Right lung (tissue), 5 donors: Measurements from ENCODE around the gene BCKDHB. TPM values are rescaled to one million over a fixed set of nuclear protein-coding genes. Genes with fewer than 3 reads are reported as not detected.
A peak's percentile ranks its signal among the peaks of the same experiment; 100 is the strongest.
"Not testable (repeated sequence)": the region's sequence is repeated elsewhere in the genome, so short reads cannot be mapped to it uniquely, and the experiment has no call there.

Experiments
- DNase-seq, 2 donors: peaks; one replicate each; pipeline ENCODE4 v3.0.0-alpha.2; 2013
- polyA plus RNA-seq, 5 donors: library from polyadenylated mRNA; unstranded; fragments of 120-200 nt; gene quantifications; one replicate each; pipeline versions ENCODE4 v1.2.1 to v1.2.3, GENCODE V29; 2013; ENCODE audit warnings: inconsistent platforms in 1 of 5, low replicate concordance in 1 of 5; ENCODE audit not compliant: insufficient read length in 5 of 5, insufficient read depth in 1 of 5

Gene BCKDHB
- polyA plus RNA-seq, 5 donors, result 21.3 to 25.5 (median 22.1) TPM

DNA sequence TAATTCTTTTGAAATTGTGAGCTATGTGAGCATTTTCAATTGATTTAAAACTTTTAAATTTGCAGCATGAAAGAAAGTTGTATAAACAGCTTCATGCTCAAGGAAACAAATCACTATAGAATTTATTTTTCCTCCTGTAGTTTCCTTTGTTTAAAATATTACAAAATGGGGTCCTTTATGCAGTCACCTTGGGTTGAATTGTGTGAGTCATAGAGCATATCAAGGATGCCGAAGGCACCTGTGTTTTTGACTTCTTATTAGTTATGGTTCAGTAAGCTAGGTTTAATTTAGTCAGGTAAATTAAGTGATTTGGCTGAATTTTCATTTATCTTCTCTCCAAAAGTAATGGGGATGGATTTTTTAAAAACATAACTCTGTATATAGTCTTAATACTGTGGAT lies 96.8 kb downstream of the BCKDHB start:
- no peak for DNase-seq

DNA sequence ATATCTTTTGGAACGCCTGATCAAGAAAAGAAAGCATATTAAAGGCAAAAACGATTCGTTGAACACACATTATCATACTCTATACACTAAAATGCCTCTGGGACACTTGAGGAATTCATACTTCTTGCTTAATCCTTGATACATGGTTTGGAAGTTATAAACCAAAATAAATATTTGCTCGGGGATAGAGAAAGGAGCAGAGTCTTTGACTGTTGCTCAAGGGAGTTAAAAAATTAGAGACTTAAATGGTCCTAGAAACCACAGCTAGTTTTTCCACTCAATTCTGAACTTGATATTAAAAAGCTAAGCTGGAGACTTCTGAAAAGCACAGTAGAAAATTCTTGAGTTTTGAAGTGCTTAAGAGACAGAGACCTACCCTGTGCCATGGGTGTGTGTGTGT lies 98.9 kb downstream of the BCKDHB start:
- no peak for DNase-seq

DNA sequence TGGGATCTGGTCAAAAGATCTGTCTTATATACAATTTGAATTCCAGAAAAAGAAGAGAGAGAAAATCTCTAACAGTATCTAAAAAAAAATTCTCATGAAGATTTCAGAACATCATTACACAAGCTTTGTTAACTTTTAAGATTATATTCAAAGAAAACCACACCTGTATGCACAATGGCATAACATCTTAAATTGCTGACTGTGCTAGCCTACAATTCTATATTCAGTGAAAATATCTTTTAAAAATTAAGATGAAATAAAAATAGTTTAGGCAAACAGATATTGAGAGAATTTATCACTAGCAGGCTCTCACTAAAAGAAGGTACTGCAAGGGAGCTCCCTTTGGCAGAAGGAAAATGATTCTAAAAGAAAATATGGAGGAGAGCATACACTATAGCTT lies 100.3 kb downstream of the BCKDHB start:
- no peak for DNase-seq

DNA sequence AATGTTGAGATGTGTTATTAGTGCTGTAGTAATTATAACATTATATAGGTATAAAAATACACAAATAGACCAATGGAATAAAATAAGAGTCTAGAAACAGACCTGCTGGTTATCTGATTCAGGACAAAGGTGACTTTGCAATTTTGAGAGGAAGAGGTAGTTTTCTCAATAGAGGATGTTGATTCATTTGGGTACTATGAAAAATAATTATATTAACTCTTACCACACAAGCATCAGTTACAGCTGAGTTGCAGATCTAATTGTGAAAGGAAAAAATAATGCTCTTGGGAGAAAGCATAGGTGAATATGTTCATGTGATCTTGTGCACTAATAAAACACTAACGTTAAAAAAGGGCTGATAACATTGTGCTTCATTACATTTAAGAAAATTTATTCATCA lies 103.0 kb downstream of the BCKDHB start:
- DNase-seq, result no peak

DNA sequence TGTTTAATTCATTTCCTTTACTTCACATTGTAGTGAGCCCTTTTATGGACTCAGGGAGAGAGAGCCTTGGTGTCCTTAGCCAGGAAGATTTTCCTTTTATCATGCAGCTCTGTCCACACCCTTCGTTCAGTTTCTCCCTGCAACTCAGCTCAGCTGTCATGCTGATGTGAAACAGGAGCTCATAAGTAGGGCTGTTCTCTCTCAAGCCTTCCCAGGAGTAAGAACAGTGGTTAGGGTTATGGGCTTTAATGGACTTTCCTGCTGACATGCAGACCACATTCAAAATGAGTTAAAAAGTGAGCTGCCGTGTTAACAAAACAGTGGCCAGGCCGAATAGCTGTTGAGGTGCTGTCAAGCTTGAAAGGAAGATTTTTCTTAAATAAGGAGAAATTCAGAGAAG lies 104.1 kb downstream of the BCKDHB start:
- no peak for DNase-seq

DNA sequence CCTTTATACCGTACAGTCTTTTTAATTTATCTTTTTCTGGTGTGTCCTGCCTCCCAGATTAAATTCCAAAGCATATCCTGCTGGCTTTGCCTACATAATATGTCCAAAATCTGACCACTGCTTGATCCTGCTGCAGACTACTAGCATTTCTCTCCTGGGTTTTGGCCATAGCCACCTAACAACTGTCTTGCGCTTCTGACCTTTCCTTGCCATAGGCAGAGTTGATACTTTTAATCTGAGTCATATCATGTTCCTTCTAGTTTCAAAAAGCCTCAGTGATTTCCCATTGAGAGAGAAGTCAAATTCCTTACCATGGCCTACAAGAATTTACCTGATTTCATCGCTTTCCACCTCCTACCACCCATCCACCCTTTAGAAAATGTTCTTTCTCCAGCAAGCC lies 104.8 kb downstream of the BCKDHB start:
- no peak for DNase-seq

DNA sequence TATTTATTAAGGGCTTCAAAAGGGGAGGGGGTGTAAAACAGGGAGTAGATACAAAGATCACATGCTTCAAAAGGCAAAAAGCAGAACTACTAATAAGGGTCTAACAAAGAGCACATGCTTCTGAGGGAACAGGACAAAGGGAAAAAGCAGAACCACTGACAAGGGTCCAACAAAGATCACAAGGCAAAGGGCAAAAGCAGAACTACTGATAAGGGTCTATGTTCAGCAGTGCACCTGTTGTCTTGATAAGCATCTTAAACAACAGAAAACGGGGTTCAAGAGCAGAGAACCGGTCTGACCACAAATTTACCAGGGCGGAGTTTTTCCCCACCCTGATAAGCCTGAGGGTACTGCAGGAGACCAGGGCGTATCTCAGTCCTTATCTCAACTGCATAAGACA lies 105.4 kb downstream of the BCKDHB start:
- DNase-seq, result not testable (repeated sequence)

DNA sequence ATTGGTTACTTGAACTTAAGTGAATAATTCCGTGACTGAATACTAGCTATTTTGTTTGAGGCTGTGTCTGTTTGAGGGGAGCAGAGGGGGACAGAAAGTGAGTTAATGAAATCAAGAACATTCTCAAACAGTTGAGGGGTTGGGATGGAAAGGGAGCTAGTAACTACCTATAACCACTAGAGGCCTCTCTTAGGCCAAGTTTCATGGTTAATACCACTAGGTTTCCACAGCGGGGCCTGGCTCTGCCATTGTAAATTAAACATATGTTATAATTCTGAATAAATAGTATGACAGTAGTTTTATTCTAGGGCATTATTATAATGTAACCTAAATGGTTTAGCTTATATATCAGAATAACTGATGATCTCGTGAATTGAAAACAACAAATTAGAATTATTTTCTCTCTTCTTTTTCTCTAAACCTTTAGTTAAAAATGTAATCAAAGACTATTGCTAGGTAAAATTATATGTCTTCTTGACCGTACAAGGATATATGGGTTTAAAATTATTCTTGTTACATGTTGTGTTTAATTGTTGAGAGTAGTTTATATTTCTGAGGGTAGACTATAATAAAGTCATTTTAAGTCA lies 108.1 kb downstream of the BCKDHB start:
- peak in 1 of 2 donors; percentile 23 for DNase-seq

DNA sequence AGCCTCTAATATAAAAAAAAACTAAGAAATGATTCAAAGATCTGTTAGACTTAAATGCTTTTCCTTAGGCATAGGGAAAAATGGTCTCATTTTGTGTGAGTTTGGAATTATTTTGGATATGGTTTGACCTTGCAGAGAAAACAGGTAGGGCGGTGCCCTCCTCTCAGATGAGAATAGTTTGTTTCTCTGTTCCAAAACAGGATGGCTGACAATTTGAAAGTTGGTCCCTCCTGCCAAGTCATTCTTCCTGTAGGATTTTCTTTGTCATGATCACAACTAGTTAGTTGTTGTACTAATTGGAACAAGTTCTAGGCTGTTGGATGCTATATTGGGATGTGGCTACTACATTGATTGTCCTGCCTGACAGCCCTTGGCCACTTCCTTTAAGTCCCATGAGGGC lies 108.6 kb downstream of the BCKDHB start:
- no peak for DNase-seq

DNA sequence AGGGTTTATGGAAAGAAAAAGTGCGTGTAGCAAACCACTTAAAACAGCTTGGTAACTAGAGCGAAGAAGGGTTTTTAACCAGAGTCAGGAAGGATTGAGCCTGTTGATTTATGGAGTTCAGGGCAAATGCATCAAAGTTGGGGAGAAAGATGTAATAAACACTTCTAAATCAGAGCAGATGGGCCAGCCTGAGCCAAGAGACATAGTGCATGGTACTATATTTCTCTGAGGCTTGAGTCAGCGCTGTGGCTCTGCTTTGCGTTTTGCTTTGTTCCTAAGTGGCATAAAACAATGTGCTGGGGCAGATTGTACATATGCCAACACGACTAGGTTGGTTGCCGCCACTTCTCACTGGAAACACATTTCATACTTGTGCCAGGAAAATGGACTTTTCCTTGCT lies 111.3 kb downstream of the BCKDHB start:
- DNase-seq, result no peak

DNA sequence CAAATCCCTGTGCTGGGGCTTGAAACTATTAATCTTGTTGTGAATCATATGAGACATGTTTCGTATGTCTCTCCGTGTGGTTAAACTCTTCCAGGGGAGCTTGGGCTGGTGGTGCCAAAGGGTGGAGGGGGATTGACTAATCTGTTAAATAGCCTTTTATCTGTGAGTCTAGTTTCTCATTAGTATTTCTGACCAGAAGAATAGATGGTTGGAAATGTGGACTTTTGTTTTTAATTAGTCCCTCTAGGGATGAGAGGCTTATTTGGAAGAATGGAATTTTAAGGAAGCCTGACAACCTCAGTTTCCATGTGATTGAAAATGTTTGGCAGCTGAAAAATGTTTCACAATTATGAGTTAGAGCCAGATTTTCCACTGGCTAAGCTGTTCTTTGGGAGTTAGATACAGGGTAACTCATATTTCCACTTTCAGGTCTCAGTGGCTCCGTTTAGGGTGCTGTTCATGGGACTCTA lies 117.3 kb downstream of the BCKDHB start:
- DNase-seq, result no peak

DNA sequence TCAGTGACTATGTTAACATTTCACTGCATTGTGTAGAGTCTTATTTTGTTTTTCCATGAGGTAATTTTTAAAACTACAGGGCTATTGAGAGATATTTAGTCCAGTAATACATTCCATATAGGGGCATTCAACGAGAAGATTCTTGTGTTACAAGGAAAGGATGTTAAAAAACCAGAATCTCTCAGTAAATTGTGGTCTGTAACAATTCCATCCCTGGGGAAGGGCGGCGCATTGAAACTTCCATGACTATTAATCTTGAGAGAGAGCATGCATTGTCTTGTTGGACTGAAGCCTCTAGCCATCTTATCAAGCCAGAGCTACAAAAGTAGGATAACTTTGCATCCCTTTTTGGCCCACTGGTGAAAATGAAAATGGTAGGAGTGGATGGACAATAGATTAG lies 119.7 kb downstream of the BCKDHB start:
- no peak for DNase-seq

DNA sequence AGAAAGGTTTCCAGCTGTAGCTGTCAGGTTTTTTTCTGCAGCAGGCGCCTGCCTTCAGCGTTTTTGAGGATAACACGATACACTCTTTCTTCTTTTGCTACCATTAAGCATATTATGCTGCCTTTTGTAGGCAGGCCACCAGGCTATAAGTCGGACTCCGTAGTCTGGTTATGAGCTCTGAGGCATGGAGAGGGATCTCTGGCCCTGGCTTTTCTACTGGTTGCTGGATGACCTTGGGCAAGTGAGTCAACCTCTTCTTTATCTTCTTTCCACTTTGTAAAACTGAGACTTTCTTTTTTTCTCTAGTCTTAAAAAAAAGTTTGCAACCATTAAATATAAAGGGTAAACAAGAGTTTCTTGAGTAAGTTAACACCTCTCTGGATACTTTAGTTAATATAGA lies 120.2 kb downstream of the BCKDHB start:
- DNase-seq, result peak in 1 of 2 donors; percentile 7

DNA sequence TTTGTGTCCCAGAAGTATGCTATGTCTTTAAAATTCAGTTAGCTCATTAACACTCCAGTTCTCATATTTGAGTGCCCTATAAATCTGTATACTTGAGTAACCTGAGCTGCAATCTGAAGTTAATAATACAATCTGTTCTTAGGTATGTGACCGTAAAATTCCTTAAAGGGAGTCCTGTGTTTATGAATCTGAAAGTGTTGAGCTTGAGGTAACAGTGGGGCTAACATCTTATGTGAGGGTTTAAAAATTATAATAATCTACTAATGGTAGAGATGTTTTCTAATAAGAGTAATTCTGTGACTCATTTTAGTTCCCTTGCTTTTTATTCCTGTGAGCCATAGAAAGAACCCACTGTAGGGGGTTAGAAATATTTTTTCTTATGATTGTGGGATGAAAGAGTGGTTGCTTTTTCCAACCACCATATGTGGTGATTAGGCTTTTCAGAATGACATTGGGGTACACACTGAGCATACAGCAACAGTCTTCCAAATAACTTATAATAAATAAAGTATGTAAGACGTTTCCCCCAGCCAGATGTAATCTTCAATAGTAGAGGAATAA lies 121.2 kb downstream of the BCKDHB start:
- no peak for DNase-seq

DNA sequence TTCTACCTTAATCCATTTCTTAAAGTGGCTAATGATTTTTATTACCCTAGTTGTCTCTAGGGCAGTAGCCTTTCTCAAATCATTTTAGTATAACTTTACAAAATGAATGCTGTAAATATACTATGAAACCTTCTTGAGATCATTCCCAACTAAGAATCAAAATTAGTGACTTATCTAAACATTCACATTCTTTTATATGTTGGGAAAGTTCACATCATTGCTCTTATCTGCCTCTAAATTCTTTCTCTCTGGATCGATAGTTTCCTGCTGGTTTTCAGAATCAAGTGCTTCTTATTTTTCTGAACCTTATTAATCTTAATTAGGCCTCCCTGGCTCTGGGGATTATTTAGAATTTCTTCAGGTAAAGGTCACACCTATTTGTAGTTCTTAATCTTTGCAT lies 126.8 kb downstream of the BCKDHB start:
- DNase-seq, result no peak

DNA sequence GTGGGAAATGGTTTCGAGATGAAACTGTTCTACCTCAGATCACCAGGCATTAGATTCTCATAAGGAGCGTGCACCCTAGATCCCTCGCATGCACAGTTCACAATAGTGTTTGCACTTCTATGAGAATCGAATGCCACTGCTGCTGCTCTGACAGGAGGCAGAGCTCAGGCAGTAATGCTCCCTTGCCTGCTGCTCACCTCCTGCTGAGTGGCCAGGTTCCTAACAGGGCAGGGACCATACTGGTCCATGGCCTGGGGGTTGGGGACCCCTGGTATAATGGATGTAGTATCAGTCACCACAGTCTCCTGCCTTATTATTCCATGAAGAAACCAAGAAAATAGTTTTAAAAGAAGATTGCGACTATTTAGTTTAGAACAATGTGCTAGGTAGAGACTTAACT lies 127.5 kb downstream of the BCKDHB start:
- no peak for DNase-seq

DNA sequence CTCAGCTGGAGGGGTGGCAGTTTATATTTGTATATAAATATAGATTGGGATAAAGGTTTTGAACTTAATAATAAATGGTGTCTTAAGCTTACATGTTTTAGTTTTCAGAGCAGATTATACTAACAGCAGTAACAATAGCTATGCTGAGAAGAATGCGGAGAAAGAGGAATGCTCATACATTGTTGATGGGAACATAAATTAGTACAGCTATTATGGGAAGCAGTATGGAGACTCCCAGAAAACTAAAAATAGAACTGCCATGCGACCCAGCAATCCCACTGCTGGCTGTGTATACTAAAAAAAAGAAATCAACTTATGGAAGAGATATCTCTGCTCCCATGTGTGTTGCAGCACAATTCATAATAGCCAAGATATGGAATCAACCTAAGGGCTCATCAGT lies 127.9 kb downstream of the BCKDHB start:
- DNase-seq, result no peak

DNA sequence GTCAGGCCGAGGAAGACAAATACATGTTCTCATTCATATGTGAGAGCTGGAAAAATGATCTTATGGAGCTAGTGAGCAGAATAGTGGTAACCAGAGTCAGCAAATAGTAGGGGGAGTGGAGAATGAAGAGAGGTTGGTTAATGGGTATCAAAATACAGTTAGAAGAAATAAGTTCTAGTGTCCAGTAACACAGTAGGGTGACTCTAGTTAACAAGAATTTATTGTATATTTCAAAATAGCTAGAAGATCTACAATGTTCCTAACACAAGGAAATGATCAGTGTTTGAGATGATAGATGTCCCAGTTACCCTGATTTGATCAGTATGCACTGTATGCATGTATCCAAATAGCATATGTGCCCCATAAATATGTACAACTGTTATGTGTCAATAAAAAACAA lies 128.4 kb downstream of the BCKDHB start:
- no peak for DNase-seq

DNA sequence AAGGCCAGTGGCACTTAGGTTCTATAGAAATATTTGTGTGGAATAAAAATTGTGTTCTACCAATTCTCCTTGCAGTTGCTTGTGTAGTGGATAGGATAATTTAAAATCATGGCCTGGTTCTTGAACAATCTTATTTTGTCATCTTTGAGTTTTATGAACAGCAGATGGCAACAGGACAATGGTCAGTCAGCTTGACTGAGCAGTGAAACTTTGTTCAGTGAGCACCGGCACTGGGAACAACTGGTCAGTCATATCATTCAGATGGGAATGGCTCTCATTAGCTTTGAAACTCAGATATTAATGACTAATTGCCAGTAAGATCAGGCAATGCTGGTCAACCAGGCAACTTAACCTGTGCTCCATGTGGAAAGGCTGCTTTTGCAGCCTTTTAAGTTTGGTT lies 129.2 kb downstream of the BCKDHB start:
- no peak for DNase-seq

DNA sequence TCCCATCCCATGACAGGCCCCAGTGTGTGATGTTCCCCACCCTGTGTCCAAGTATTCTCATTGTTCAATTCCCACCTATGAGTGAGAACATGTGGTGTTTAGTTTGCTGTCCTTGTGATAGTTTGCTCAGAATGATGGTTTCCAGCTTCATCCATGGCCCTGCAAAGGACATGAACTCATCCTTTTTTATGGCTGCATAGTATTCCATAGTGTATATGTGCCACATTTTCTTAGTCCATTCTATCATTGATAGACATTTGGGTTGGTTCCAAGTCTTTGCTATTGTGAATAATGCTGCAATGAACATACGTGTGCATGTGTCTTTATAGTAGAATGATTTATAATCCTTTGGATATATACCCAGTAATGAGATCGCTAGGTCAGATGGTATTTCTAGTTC lies 132.3 kb downstream of the BCKDHB start:
- DNase-seq, result not testable (repeated sequence)

DNA sequence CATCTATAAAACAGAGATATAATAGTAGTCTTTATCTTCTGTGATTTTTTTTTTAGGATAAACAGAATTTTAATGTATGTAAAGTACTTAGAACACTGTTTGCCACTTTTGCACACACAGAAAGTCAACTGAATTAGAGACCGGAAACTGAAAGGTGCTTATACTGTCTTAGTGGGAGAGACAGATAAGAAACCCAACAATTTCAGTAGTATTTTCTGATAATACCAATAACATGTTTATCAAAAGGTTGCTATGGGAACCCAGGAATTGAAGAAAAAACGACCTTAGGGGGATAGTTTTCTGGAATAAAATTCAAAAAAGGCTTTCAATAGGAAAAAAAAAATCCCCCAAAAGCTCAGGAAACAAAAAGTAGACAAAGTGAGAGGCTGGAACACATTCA lies 138.6 kb downstream of the BCKDHB start:
- DNase-seq, result no peak

DNA sequence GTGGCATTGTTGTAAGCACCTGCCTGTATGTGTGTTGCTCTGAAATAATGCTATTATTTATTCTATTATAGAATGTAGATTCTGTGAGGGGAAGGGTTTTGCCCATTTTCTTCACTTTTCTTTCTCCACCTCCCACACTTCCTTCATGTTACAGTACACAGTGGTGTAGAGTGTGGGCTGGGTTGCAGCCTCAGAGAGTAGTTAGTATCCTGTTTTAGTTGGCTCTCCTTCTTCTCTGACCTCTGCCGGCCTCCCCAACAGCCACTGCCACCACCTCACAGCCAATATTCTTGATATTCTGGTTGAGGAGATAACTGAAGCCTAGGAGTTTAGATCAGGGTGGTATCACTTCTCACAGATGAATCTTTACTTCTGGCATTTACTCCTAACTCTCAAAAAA lies 143.4 kb downstream of the BCKDHB start:
- no peak for DNase-seq

DNA sequence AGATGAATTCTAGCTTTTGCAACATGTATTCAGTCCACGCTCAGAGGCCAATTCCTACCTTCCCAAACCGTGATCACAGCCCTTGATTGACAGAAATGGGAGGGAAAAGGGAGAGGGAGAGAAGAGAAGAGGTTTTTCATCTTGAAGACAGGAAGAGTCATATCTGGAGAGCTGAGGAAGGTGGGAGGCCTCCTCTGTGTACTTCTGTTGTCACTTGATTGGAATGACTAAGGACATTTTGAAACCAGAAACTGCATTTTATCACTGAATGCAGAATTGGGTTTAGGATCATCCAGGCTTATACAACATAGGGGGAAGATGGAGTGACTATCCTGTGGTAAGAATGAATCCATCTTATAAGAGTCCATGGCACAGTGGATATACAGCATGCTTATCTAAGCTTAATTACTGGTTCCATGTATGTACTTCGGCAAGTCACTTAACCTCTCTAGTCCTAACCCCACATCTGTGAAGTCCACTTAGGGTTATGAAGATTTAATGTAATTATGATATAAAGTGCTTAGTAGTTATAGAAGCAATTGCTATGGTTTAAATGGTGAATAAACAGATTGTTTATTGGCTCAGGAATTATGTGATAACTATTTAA lies 144.0 kb downstream of the BCKDHB start:
- no peak for DNase-seq

DNA sequence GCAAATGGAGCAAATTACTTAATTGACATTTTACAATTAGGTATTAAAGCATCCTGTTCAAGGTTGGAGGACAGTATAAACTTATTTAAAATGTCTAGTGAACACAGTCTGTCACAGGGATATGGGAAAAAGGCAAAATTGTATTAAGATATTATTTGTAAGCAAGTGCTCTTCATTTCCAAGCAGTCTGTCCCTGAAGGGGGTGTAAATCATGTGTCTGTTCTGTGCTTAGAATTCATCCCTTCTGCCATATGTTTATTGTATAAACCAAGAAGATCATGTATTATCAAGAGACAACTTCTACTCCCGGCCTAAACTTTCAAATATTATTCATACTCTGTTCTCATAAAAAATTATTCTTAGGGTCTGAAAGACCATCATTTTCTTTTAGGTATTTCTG lies 144.8 kb downstream of the BCKDHB start:
- no peak for DNase-seq
